ENCODE results near the gene SLC25A47. TPM values are rescaled to one million over a fixed set of nuclear protein-coding genes. Genes with fewer than 3 reads are reported as not detected.

The SLC25A47 gene
- total and polyA plus RNA-seq, 2 of the 4 experiments (the other 2 are of a cell fraction), result not detected

DNA sequence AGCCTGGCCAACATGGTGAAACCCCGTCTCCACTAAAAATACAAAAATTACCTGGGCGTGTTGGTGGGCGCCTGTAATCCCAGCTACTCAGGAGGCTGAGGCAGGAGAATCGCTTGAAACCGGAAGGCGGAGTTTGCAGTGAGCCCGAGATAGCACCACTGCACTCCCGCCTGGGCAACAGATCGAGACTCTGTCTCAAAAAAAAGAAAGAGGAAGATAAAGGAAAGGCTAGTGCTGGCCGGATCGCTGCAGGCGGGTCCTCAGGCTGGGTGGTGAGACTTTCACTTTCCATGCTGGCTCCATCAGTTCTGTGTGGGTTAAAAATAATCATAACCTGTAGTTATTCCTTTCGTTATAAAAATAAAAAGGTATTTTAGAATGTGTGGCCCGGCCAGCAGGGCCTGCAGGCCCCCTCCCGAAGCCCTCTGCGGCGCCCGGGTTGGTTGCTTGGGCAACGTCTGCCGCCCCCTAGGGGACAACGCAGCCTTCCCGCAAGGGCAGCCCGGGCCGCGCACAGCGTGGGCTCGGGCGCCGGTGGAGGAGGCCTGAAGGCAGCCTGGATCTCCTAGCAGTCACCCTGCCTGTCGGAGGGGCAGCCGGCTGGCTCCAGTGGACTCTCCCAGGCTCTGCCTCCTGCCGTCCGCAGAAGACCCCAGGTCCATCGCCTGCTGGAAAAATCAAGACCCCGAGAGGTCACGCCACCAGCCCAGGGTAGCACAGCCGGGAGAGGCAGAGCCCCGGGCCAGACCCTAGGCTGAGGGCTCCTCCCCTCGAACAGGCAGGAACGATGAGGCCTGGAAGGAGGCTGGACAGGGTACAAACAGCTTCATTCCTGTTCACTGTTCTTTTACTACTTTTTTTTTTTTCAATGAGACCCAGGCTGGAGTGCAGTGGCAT lies 5.0 kb upstream of the SLC25A47 start (continued):
- TF ChIP-seq, protein P1, sequence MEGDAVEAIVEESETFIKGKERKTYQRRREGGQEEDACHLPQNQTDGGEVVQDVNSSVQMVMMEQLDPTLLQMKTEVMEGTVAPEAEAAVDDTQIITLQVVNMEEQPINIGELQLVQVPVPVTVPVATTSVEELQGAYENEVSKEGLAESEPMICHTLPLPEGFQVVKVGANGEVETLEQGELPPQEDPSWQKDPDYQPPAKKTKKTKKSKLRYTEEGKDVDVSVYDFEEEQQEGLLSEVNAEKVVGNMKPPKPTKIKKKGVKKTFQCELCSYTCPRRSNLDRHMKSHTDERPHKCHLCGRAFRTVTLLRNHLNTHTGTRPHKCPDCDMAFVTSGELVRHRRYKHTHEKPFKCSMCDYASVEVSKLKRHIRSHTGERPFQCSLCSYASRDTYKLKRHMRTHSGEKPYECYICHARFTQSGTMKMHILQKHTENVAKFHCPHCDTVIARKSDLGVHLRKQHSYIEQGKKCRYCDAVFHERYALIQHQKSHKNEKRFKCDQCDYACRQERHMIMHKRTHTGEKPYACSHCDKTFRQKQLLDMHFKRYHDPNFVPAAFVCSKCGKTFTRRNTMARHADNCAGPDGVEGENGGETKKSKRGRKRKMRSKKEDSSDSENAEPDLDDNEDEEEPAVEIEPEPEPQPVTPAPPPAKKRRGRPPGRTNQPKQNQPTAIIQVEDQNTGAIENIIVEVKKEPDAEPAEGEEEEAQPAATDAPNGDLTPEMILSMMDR (conservative IDR thresholded peaks at IDR 0.05; ENCODE audit: low read depth, low read length), result peak; percentile 65

GRCh38 chr14:100320157-100320856 lies 2.8 kb upstream of the SLC25A47 start:
- Histone ChIP-seq H3K18ac (ENCODE audit: low read depth, low read length) (no peak overlapping the region), H4K20me1 (ENCODE audit: insufficient read depth, low read length) (no peaks in the 10 kb centered on the region), H3K23ac (ENCODE audit: low read depth, low read length) (no peak overlapping the region), H4K91ac (ENCODE audit: insufficient read depth, low read depth, low read length) (no peak overlapping the region), H3K56ac (ENCODE audit: extremely low read depth, insufficient read depth, low read length) (no peak overlapping the region), H4K8ac (ENCODE audit: low read depth in 2 of 2, low read length in 2 of 2) (no peak overlapping the region), H3K14ac (replicated peaks; ENCODE audit: low read depth, low read length) (no peak overlapping the region), H2BK120ac (ENCODE audit: low read depth, low read length) (no peak overlapping the region), H3K27me3 (ENCODE audit: control insufficient read depth, insufficient read depth, low read length) (no peaks in the 10 kb centered on the region; the same call in 1 of the 2 replicates), H2BK20ac (ENCODE audit: low read depth, low read length) (no peak overlapping the region), H2BK5ac (ENCODE audit: low read depth, low read length, poor library complexity, severe bottlenecking) (no peak overlapping the region), H3K4me2 (ENCODE audit: low read depth, low read length) (no peak overlapping the region), H3K9me1 (ENCODE audit: insufficient read depth, low read length) (no peaks in the 10 kb centered on the region), H3K36me3 (ENCODE audit: control insufficient read depth, insufficient read depth, low read length) (no peaks in the 10 kb centered on the region), H3K27ac (ENCODE audit: insufficient read depth, low read length) (no peak overlapping the region), H2AK9ac (replicated peaks; ENCODE audit: low read depth, low read length, poor library complexity) (peak overlapping the region; percentile 58), H2AK5ac (ENCODE audit: low read depth, low read length) (peak overlapping the region; percentile 12; the same call in 1 of the 2 replicates), H4K5ac (ENCODE audit: low read depth, low read length) (no peak overlapping the region), H3K9me3 (ENCODE audit: control insufficient read depth, insufficient read depth, low read length) (no peaks in the 10 kb centered on the region), H3K4ac (ENCODE audit: low read depth, low read length) (no peak overlapping the region), H3K4me3 (ENCODE audit: insufficient read depth, low read depth, low read length) (no peak overlapping the region), H2BK15ac (ENCODE audit: low read depth, low read length) (no peak overlapping the region), H3K79me1 (ENCODE audit: low read depth in 1 of 2, low read length in 2 of 2) (no peaks in the 10 kb centered on the region), H3K9ac (ENCODE audit: low read depth, low read length) (no peak overlapping the region), H2AFZ (replicated peaks; ENCODE audit: low read length, poor library complexity) (no peak overlapping the region), H3K4me1 (ENCODE audit: control insufficient read depth, insufficient read depth, low read length) (no peaks in the 10 kb centered on the region)
- dilution Hi-C loops (cut with HindIII; ENCODE audit: low sequenced_read_pairs, unreplicated experiment), result no loop called here
- intact Hi-C loops (cut with micrococcal nuclease), result no loop called here
- in situ Hi-C loops (cut with MboI; ENCODE audit: low sequenced_read_pairs), result no loop called here
- POLR2A ChIA-PET (ENCODE audit: unreplicated experiment), result no interaction called here
- 70 to 100% methylated on average over 1 to 9 of the region's 12 CpGs for WGBS, 2 experiments (ENCODE audit: extremely low coverage in 2 of 2, insufficient read length in 1 of 2)
- ATAC-seq (ENCODE audit: low read depth) (no peak), DNase-seq (no peak)
- no TSS peak for BruUV-seq (replicated peaks)
- CTCF ChIA-PET, result no interaction called here
- TF ChIP-seq POLR2A (IDR thresholded peaks at IDR 0.05; ENCODE audit: low read depth, low read length) (no peak), NFE2L2 (IDR thresholded peaks at IDR 0.05; ENCODE audit: low read depth, low read length) (no peak), ELK1 (IDR thresholded peaks at IDR 0.05; ENCODE audit: borderline replicate concordance, low read depth, low read length) (no peak), SMC3 (IDR thresholded peaks at IDR 0.05; ENCODE audit: low read depth, low read length) (no peak), CHD1 (IDR thresholded peaks at IDR 0.05; ENCODE audit: low read depth, low read length) (no peak), FOS (IDR thresholded peaks at IDR 0.05; ENCODE audit: low read depth, low read length) (no peak), BHLHE40 (IDR thresholded peaks at IDR 0.05; ENCODE audit: low read depth, low read length) (no peak), USF2 (IDR thresholded peaks at IDR 0.05; ENCODE audit: low read depth, low read length) (no peak)
